Effector CD4-positive, alpha-beta T cell (primary cell): Measurements from ENCODE around the gene SAMD4B.
"Not testable (repeated sequence)": the region's sequence is repeated elsewhere in the genome, so short reads cannot be mapped to it uniquely, and the experiment has no call there.

Experiments used
- DNase-seq: peaks from one replicate; pipeline ENCODE4 v3.0.0-alpha.2; 2020

Gene SAMD4B

DNA sequence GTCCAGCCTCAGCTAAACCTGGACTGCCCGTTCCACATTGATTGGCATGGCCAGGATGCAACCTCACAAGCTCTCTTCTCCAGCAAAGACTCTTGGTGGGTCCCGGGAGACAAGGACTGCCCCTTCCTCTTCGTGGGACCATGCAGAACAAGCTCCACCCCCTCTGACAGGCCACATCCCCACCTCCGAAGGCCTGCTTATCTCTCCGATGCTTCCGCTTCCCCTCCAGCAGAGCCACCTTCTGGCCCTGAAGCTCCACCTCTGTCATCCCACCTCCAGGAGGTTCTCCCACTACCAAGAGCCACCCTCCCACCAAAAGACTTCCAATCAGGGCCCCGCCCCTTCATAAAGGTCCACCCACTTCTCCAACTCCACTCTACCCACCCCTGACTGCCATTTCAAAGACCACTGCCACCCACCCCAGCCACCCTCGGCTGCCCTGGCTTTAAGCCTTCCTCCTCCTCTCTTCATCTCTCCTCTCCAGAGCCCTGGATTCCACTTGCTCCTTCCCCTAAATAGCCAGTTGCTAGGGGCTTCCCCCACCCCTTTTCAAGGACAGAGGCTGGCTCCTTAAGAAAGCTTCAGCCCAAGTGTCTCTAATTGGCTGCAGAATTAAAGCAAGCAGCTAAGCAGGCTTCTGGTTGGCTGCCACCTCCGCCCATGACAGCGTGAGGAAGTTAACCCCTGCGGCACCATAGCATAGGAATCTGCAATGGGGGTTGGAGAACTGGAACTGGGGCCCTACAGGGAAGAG is 31.5 kb upstream of the SAMD4B start:
- no peak for DNase-seq

DNA sequence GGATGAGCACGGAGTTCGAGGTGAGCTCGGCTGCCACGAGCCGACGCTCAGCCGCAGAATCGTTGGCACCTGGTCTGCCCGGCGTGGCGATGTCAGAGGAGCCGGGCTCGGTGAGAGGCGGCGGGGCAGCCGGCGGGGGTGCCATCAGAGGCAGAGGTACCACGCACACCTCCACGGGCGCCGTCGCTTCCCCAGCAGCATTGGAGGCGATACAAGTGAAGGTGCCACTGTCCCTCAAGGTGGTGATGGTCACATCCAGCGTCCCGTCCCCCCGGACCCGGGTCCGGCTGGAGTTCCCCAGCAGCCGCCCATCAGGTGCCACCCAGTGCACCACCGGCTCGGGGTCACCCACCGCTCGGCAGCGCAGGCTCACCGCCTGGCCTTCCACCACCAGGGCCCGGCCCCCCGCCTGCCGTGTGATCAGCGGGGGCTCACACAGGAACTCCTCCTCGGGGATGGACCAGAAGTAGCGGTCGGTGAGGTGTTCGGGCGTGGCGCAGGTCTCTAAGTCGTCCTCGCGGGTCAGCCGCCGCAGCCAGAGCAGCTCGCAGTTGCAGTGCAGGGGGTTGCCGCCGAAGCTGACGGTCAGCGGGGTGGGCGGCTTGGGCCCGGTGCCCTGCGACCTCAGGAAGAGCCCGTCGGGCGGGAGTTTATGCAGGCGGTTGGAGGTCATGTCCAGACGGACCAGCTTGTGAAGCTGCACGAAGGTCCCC is 28.0 kb upstream of the SAMD4B start:
- DNase-seq, result no peak

DNA sequence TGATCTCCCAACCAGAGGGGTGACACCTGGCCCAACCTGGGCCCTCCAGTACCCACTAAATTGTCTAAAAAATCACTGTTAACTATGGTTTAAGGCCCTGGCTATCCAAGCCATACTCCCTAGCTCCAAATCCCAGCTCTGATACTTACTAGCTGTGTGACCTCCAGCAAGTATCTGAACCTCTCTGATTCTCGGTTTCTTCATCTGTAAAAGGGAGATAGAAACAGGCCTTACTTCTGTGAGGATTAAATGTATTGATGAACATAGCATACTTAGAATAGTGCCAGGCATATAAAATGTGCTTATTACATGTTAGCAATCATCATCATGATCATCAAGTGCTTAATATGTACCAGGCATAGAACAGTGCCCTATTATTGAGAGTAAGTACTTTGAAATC is 26.3 kb upstream of the SAMD4B start:
- DNase-seq, result no peak

- no peak for DNase-seq
Measured at GRCh38 chr19:39316627-39317321, 25.4 kb upstream of the SAMD4B start.

GRCh38 chr19:39317476-39317875 is 24.7 kb upstream of the SAMD4B start:
- DNase-seq, result no peak

DNA sequence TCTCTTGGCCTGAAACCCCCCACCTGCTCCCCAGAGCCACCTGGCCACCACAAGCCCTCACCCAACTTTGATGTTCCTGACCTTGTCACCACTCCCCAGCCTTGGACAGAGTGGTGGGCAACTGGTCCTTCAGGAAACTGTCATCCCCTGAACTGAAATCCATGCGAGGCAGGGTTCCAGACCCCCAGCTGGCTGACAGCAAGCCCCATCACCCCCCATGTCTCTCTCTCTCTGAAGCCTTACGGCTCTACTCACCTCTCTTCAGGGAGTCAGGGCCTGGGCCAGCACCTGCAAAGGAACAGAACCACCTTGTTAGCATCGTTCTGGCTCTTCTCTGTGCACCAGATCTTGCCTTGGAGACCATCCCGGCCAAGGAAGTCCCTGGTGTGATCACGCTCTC is 24.1 kb upstream of the SAMD4B start:
- no peak for DNase-seq

GRCh38 chr19:39318690-39319089 is 23.5 kb upstream of the SAMD4B start:
- no peak for DNase-seq

DNA sequence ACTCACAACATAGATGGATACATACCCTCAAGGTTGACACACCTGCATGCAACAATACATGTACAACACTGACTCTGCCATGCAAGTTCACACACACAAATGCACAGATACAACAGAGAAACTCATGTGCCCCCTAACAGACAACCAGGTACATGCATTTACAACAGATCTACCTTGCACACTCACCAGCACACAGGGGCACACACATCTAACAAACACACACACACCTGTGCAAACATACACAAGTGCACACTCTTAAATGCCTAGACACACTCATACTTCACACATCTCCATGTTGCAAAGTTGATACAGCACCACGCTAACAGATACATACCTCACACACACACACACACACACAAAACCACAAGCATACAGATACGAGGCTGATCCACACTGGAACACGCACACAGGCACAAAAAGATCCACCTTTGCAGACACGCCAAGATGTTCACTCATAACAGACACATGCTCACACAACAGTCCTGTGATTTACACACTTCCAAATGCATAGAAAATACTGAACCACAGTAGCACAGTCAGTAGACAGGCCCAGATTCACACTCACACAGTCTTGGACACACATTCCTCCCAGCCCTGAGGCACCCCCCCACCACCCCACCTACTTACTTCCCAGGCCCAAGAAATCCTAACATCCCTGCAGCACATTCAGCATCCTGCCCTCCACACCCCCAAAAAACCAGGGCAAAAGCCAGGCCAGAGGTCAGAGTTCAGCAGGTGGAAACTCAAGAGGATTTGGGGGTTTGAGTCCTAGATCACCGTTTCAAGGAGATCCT is 22.9 kb upstream of the SAMD4B start:
- DNase-seq, result no peak

- no peak for DNase-seq
Measured at GRCh38 chr19:39319892-39320248, 22.4 kb upstream of the SAMD4B start.

- DNase-seq, result no peak
Measured at GRCh38 chr19:39321117-39321831, 20.9 kb upstream of the SAMD4B start.

DNA sequence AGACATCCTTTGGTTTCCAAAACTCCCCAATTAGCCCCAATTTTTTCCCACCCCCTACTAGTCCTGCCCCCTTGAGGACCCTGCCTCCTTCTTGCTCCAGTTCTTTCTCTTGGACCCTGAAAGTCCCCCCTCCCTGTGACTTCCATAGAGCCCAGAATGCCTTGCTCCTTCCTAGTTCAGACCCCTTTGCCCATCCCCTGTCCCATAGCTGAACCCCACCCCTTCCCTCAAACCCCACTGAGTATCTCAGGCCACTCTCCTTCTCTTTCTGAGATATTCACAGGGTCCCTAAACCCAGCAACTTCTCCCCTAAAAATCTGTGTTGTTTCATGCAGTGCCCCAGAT is 20.4 kb upstream of the SAMD4B start:
- no peak for DNase-seq

GRCh38 chr19:39324242-39324842 is 17.9 kb upstream of the SAMD4B start:
- DNase-seq, result no peak

- no peak for DNase-seq
Measured at GRCh38 chr19:39325778-39326665, 16.2 kb upstream of the SAMD4B start.

GRCh38 chr19:39327363-39328045 is 14.7 kb upstream of the SAMD4B start:
- DNase-seq, result no peak

GRCh38 chr19:39328046-39328705 is 14.0 kb upstream of the SAMD4B start:
- DNase-seq, result peak; percentile 83

DNA sequence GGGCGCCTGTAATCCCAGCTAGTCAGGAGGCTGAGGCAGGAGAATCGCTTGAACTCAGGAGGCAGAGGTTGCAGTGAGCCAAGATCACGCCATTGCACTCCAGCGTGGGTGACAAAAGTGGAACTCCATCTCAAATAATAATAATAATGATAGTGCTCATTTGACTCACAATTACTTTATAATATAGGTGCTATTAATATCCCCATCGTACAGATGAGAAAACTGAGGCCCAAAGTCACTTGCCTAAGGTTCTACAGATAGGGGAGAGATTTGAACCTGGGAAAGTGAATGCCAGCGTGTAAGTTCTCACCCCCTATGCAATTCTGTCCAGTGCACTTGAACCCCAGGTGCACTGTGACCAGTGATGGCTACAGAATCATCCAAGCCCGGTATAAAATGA is 12.3 kb upstream of the SAMD4B start:
- no peak for DNase-seq

DNA sequence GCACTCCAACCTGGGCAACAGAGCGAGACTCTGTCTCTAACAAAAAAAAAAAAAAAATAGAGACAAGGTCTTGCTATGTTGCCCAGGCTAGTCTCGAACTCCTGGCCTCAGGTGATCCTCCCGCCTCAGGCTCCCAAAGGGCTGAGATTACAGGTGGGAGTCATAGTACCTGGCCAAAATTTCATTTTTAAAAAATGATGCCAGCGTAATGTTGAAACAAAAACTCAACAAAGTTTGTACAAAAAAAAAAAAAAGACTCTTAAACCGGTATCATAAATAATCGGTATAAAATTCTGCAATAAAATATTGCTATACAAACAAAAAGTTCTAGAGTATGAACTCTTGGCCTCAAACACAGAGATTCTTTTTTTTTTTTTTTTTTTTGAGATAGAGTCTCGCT is 9.9 kb upstream of the SAMD4B start:
- no peak for DNase-seq

DNA sequence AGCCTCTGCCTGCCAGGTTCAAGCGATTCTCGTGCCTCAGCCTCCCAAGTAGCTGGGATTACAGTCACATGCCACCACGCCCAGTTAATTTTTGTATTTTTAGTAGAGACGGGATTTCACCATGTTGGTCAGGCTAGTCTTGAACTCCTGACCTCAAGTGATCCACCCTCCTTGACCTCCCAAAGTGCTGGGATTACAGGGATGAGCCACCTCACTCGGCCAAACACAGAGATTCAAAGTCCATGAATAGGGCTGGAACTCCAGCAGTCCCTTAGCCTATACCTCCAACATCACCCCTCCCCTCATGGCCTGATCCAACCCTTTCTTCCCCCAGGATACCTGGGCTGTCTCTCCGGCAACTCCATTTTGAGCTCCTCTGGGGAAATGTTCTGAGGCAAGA is 9.5 kb upstream of the SAMD4B start:
- DNase-seq, result not testable (repeated sequence)

GRCh38 chr19:39333507-39333906 is 8.7 kb upstream of the SAMD4B start:
- DNase-seq, result no peak

DNA sequence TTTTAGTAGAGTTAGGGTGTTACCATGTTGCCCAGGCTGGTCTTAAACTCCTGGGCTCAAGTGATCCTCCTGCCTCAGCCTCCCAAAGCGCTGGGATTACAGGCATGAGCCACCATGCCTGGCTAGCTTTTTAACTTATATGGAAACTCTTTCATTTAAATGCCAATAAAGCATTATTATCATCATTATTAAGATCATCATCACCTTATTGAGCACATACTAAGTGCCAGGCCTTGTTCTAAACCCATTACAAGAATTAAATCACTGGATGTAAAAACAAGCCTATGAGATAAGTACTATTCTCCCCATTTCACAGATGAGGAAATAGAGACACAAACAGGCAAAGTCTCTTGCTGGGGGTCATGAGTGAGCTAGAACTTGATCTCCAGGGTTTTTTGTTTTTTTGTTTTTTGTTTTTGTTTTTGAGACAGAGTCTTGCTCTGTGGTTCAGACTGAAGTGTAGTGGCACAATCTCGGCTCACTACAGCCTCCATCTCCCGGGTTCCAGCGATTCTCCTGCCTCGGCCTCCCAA is 7.7 kb upstream of the SAMD4B start:
- no peak for DNase-seq
